SH-SY5Y (cell line): ENCODE measurements around the gene IL18R1.

Experiments
- GATA2 ChIP-seq: IDR thresholded peaks from 2 replicates; pipeline ENCODE4 v1.6.1; 2011; ENCODE audit warnings: mild to moderate bottlenecking, low read depth, low read length
- GATA3 ChIP-seq: IDR thresholded peaks from 2 replicates; pipeline ENCODE4 v1.6.1; 2011; ENCODE audit warnings: low read depth, mild to moderate bottlenecking, low read length, moderate library complexity

GRCh38 chr2:102335871-102336366 is 19.7 kb upstream of the IL18R1 start:
- no peak for TF ChIP-seq GATA2
- TF ChIP-seq GATA3 = no peak
